ENCODE data around the gene PANK4. TPM values are rescaled to one million over a fixed set of nuclear protein-coding genes. Genes with fewer than 3 reads are reported as not detected.

PANK4 gene
- total and polyA plus RNA-seq, 2 of the 8 experiments (the other 6 are each of a cell fraction or from before 2014, with no cell fraction given): 20.1 to 29.7 TPM

- TF ChIP-seq, protein P1, sequence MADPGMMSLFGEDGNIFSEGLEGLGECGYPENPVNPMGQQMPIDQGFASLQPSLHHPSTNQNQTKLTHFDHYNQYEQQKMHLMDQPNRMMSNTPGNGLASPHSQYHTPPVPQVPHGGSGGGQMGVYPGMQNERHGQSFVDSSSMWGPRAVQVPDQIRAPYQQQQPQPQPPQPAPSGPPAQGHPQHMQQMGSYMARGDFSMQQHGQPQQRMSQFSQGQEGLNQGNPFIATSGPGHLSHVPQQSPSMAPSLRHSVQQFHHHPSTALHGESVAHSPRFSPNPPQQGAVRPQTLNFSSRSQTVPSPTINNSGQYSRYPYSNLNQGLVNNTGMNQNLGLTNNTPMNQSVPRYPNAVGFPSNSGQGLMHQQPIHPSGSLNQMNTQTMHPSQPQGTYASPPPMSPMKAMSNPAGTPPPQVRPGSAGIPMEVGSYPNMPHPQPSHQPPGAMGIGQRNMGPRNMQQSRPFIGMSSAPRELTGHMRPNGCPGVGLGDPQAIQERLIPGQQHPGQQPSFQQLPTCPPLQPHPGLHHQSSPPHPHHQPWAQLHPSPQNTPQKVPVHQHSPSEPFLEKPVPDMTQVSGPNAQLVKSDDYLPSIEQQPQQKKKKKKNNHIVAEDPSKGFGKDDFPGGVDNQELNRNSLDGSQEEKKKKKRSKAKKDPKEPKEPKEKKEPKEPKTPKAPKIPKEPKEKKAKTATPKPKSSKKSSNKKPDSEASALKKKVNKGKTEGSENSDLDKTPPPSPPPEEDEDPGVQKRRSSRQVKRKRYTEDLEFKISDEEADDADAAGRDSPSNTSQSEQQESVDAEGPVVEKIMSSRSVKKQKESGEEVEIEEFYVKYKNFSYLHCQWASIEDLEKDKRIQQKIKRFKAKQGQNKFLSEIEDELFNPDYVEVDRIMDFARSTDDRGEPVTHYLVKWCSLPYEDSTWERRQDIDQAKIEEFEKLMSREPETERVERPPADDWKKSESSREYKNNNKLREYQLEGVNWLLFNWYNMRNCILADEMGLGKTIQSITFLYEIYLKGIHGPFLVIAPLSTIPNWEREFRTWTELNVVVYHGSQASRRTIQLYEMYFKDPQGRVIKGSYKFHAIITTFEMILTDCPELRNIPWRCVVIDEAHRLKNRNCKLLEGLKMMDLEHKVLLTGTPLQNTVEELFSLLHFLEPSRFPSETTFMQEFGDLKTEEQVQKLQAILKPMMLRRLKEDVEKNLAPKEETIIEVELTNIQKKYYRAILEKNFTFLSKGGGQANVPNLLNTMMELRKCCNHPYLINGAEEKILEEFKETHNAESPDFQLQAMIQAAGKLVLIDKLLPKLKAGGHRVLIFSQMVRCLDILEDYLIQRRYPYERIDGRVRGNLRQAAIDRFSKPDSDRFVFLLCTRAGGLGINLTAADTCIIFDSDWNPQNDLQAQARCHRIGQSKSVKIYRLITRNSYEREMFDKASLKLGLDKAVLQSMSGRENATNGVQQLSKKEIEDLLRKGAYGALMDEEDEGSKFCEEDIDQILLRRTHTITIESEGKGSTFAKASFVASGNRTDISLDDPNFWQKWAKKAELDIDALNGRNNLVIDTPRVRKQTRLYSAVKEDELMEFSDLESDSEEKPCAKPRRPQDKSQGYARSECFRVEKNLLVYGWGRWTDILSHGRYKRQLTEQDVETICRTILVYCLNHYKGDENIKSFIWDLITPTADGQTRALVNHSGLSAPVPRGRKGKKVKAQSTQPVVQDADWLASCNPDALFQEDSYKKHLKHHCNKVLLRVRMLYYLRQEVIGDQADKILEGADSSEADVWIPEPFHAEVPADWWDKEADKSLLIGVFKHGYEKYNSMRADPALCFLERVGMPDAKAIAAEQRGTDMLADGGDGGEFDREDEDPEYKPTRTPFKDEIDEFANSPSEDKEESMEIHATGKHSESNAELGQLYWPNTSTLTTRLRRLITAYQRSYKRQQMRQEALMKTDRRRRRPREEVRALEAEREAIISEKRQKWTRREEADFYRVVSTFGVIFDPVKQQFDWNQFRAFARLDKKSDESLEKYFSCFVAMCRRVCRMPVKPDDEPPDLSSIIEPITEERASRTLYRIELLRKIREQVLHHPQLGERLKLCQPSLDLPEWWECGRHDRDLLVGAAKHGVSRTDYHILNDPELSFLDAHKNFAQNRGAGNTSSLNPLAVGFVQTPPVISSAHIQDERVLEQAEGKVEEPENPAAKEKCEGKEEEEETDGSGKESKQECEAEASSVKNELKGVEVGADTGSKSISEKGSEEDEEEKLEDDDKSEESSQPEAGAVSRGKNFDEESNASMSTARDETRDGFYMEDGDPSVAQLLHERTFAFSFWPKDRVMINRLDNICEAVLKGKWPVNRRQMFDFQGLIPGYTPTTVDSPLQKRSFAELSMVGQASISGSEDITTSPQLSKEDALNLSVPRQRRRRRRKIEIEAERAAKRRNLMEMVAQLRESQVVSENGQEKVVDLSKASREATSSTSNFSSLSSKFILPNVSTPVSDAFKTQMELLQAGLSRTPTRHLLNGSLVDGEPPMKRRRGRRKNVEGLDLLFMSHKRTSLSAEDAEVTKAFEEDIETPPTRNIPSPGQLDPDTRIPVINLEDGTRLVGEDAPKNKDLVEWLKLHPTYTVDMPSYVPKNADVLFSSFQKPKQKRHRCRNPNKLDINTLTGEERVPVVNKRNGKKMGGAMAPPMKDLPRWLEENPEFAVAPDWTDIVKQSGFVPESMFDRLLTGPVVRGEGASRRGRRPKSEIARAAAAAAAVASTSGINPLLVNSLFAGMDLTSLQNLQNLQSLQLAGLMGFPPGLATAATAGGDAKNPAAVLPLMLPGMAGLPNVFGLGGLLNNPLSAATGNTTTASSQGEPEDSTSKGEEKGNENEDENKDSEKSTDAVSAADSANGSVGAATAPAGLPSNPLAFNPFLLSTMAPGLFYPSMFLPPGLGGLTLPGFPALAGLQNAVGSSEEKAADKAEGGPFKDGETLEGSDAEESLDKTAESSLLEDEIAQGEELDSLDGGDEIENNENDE (IDR thresholded peaks at IDR 0.05; ENCODE audit: insufficient replicate concordance, low read length): no peak
- TF ChIP-seq RBBP5 (IDR thresholded peaks at IDR 0.05; ENCODE audit: borderline replicate concordance, low read depth, low read length) (no peak), TAF7 (optimal IDR thresholded peaks at IDR 0.05; ENCODE audit: borderline replicate concordance, low read depth, low read length) (no peak), SRF (IDR thresholded peaks at IDR 0.05; ENCODE audit: low read depth, low read length) (no peak), BRCA1 (IDR thresholded peaks at IDR 0.05; ENCODE audit: low read depth, low read length) (no peak), MAFK (IDR thresholded peaks at IDR 0.05; ENCODE audit: low read depth, low read length) (no peak), TAF1 (IDR thresholded peaks at IDR 0.05; ENCODE audit: low read depth, low read length) (no peak), CHD2 (IDR thresholded peaks at IDR 0.05; ENCODE audit: low read length) (no peak), SUZ12 (IDR thresholded peaks at IDR 0.05; ENCODE audit: low read length) (no peak), EP300 (IDR thresholded peaks at IDR 0.05; ENCODE audit: borderline replicate concordance in 1 of 2, low read depth in 2 of 2, low read length in 2 of 2) (no peak), TCF12 (IDR thresholded peaks at IDR 0.05; ENCODE audit: low read depth, low read length) (no peak), KDM4A (IDR thresholded peaks at IDR 0.05; ENCODE audit: low read depth, low read length, severe bottlenecking) (no peak), ASH2L (IDR thresholded peaks at IDR 0.05; ENCODE audit: low read length) (no peak)
These were observed 9.6 kb upstream of the PANK4 start (continued) for GRCh38 chr1:2535981-2536380.

Data from H1 (cell line).